HepG2 (cell line): ENCODE measurements around the gene CCDC80. TPM values are rescaled to one million over a fixed set of nuclear protein-coding genes. Genes with fewer than 3 reads are reported as not detected.

Source experiments
- ARNT ChIP-seq: fragments of 450-650 bp; IDR thresholded peaks from 2 replicates; pipeline ENCODE4 v1.6.1; 2017
- CEBPZ ChIP-seq: IDR thresholded peaks from 2 replicates; pipeline ENCODE4 v1.6.1; 2012; ENCODE audit warnings: low read length, improper control_type of control experiment
- CTCF ChIP-seq: sonication (generic); formaldehyde crosslinking; IDR thresholded peaks from 2 replicates; pipeline ENCODE4 v1.5.0; 2020; ENCODE audit warnings: mild to moderate bottlenecking, missing genetic modification reagents, moderate library complexity
- ERF ChIP-seq: IDR thresholded peaks from 2 replicates; pipeline ENCODE4 v1.6.1; 2018; ENCODE audit warnings: missing biosample characterization, missing genetic modification reagents
- FUBP1 ChIP-seq: sonication (generic); formaldehyde crosslinking; IDR thresholded peaks from 2 replicates; pipeline ENCODE4 v1.5.1; 2020; ENCODE audit warnings: missing genetic modification reagents, mild to moderate bottlenecking, borderline replicate concordance
- MBNL3 ChIP-seq: fragments of 250-450 bp; sonication (Bioruptor Pico); conservative IDR thresholded peaks from 2 replicates; pipeline ENCODE4 v1.8.0; 2022; ENCODE audit warnings: mild to moderate bottlenecking, inconsistent platforms
- MZF1 ChIP-seq: sonication (generic); formaldehyde crosslinking; IDR thresholded peaks from 2 replicates; pipeline ENCODE4 v1.8.1; 2023; ENCODE audit warnings: mild to moderate bottlenecking, missing genetic modification reagents, borderline replicate concordance
- POGZ ChIP-seq: sonication (generic); formaldehyde crosslinking; IDR thresholded peaks from 2 replicates; pipeline ENCODE4 v1.4.0; 2020; ENCODE audit warnings: mild to moderate bottlenecking, missing genetic modification reagents
- RARA ChIP-seq: IDR thresholded peaks from 2 replicates; pipeline ENCODE4 v1.6.1; 2016; ENCODE audit warnings: missing genetic modification reagents, missing compliant biosample characterization
- RBM39 ChIP-seq: fragments of 200-400 bp; formaldehyde crosslinking; IDR thresholded peaks from one replicate; pipeline ENCODE4 v1.6.1; 2018; ENCODE audit warnings: antibody characterized with exemption, mild to moderate bottlenecking, low read depth, low read length; ENCODE audit not compliant: poor library complexity, severe bottlenecking
- RFXAP ChIP-seq: sonication (generic); formaldehyde crosslinking; IDR thresholded peaks from 2 replicates; pipeline ENCODE4 v1.4.0; 2020; ENCODE audit warnings: missing genetic modification reagents, borderline replicate concordance
- SP1 ChIP-seq, 2 experiments: fragments of 450-650 bp in 1 of 2; sonication (generic) in 1 of 2; formaldehyde crosslinking in 1 of 2; IDR thresholded peaks; 2 replicates each; pipeline versions ENCODE4 v1.4.0 to v1.6.1; 2016 to 2020; ENCODE audit warnings: missing genetic modification reagents in 1 of 2
- ZMYM4 ChIP-seq: sonication (generic); formaldehyde crosslinking; IDR thresholded peaks from 2 replicates; pipeline ENCODE4 v1.8.1; 2023; ENCODE audit warnings: mild to moderate bottlenecking, missing genetic modification reagents
- ZNF263 ChIP-seq: sonication (generic); formaldehyde crosslinking; IDR thresholded peaks from 2 replicates; pipeline ENCODE4 v1.4.0; 2020; ENCODE audit warnings: missing genetic modification reagents
- ZNF432 ChIP-seq: sonication (generic); formaldehyde crosslinking; IDR thresholded peaks from 2 replicates; pipeline ENCODE4 v1.5.0; 2020; ENCODE audit warnings: missing genetic modification reagents, mild to moderate bottlenecking, borderline replicate concordance
- ZNF546 ChIP-seq: sonication (generic); formaldehyde crosslinking; conservative IDR thresholded peaks from 2 replicates; pipeline ENCODE4 v1.8.1; 2023; ENCODE audit warnings: mild to moderate bottlenecking, missing genetic modification reagents
- ZNF552 ChIP-seq: sonication (generic); formaldehyde crosslinking; IDR thresholded peaks from 2 replicates; pipeline ENCODE4 v1.9.0; 2022; ENCODE audit warnings: missing genetic modification reagents, mild to moderate bottlenecking, borderline replicate concordance
- ZSCAN9 ChIP-seq: IDR thresholded peaks from 2 replicates; pipeline ENCODE4 v1.6.1; 2016; ENCODE audit warnings: borderline replicate concordance
- polyA plus RNA-seq, 8 experiments: library from polyadenylated mRNA; depleted of rRNA in 3 of 8; stranded (reverse) in 7 of 8; unstranded in 1 of 8; fragments of >200 nt; fragmentation: Illumina TruSeq in 4 of 8; extraction: Trizol in 4 of 8; gene quantifications; 2 replicates each; pipeline versions ENCODE4 v1.2.1 to v1.2.3, GENCODE V29; 2011 to 2016; ENCODE audit warnings: low read depth in 4 of 8, missing spikeins in 1 of 8, mixed read lengths in 1 of 8; ENCODE audit not compliant: insufficient read depth in 1 of 8
- total RNA-seq, 5 experiments: library from RNA; depleted of rRNA; stranded (reverse); fragments of >200 nt; fragmentation: Illumina TruSeq; extraction: Trizol; gene quantifications; 2 replicates each; pipeline ENCODE4 v1.2.3, GENCODE V29; 2016; ENCODE audit warnings: low read depth in 1 of 5
- TF ChIP-seq, protein P1 (sequence below): sonication (generic); formaldehyde crosslinking; IDR thresholded peaks from 2 replicates; pipeline ENCODE4 v1.4.0; 2020; ENCODE audit warnings: mild to moderate bottlenecking, low read depth, missing genetic modification reagents

Gene CCDC80
- total and polyA plus RNA-seq, 2 of the 13 experiments (the other 11 are each of a cell fraction or from before 2014, with no cell fraction given), result not detected

DNA sequence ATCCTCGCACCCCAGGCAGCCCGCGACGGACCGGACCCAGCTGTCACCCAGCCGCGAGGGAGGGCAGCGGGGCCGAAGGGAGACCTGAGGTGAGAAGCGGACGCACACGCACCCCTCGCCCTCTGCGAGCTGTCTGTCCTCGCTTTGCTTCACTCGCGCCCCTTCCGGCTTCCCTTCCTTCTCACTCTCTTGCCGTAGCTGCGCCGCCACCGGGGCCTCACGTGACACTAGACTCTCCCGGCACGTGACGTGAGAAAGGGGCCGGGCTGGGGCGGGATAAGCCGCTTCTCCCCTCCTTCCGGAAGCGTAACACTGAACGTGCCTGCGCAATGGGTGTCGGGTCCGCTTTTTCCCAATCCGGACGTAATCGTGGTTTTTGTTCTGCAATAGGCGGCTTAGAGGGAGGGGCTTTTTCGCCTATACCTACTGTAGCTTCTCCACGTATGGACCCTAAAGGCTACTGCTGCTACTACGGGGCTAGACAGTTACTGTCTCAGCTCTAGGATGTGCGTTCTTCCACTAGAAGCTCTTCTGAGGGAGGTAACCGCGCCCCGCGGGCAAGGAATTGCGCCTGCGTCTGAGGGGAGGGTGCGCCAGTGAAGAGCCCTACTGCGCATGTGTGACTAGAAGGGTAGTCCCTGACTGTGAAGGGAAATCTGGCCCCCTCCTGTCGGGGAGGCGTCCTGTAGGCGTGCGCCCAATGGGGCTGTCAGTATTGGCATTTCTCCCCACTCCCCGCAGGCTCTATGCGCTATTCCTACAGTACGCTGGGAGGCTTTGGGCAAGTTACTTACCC, 79.0 kb downstream of the CCDC80 start, which contains the start of the genes ATG3 and SLC35A5 (continued):
- peak; percentile 51 for TF ChIP-seq RBM39
- peak; percentile 62; the same call in 1 of the 2 replicates for TF ChIP-seq ZNF552 (CRISPR knock-in tag)
- no peak for TF ChIP-seq FUBP1
- peak; percentile 25 for TF ChIP-seq CTCF
- peak; percentile 29; the same call in 1 of the 2 replicates for TF ChIP-seq RFXAP (CRISPR knock-in tag)
- TF ChIP-seq MZF1 (CRISPR knock-in tag), result no peak
- TF ChIP-seq, protein P1, sequence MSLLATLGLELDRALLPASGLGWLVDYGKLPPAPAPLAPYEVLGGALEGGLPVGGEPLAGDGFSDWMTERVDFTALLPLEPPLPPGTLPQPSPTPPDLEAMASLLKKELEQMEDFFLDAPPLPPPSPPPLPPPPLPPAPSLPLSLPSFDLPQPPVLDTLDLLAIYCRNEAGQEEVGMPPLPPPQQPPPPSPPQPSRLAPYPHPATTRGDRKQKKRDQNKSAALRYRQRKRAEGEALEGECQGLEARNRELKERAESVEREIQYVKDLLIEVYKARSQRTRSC, result no peak
- TF ChIP-seq ERF (CRISPR knock-in tag), result peak; percentile 58
- no peak; the same call in 1 of the 2 replicates for TF ChIP-seq SP1 (IDR thresholded peaks at IDR 0.05)
- TF ChIP-seq SP1 (CRISPR knock-in tag; IDR thresholded peaks at IDR 0.05), result no peak
- TF ChIP-seq ZNF432 (CRISPR knock-in tag), result no peak
- TF ChIP-seq ZMYM4, result peak; percentile 94
- TF ChIP-seq ZSCAN9 (CRISPR knock-in tag), result peak; percentile 45; the same call in 1 of the 2 replicates
- TF ChIP-seq ZNF263 (CRISPR knock-in tag), result no peak
- no peak; the same call in 1 of the 2 replicates for TF ChIP-seq ZNF546 (CRISPR knock-in tag)
- TF ChIP-seq MBNL3, result no peak
- no peak for TF ChIP-seq CEBPZ
- peak; percentile 92 for TF ChIP-seq POGZ
- peak; percentile 32; the same call in 1 of the 2 replicates for TF ChIP-seq RARA (CRISPR knock-in tag)
- no peak for TF ChIP-seq ARNT
